AG10803 (cell line): ENCODE measurements around the gene LDLRAD2.

Source experiments
- DNase-seq: peaks from one replicate; pipeline ENCODE4 v3.0.0; 2010; ENCODE audit warnings: low read depth
- H3K4me3 ChIP-seq: 2 replicates; pipeline ENCODE4 v1.5.1; 2011; ENCODE audit warnings: mild to moderate bottlenecking, low read length, control low read depth
- TF ChIP-seq, protein P1 (sequence below): conservative IDR thresholded peaks from 2 replicates; pipeline ENCODE4 v1.5.1; 2011; ENCODE audit warnings: mild to moderate bottlenecking, low read length, control low read depth, inconsistent platforms

The LDLRAD2 gene

DNA sequence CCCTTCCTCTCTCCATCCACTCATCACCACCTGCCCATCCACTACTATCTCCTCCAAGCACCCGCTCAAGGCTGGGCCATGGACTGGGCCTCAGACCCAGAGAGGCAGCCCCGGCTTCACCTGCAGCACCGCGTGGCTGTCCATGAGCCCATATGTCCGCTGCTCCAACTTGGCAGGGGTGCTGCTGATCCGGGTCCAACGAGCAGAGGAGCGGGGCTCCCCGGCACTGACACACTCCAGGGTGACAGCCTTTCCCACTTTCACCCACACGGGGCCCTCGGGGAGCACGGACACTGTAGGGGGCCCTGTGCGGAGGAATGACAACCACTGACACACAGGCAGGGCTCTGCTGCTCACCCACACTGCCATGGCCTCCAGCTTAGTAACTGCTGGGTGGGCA, 28.9 kb downstream of the LDLRAD2 start:
- DNase-seq = no peak
- TF ChIP-seq, protein P1, sequence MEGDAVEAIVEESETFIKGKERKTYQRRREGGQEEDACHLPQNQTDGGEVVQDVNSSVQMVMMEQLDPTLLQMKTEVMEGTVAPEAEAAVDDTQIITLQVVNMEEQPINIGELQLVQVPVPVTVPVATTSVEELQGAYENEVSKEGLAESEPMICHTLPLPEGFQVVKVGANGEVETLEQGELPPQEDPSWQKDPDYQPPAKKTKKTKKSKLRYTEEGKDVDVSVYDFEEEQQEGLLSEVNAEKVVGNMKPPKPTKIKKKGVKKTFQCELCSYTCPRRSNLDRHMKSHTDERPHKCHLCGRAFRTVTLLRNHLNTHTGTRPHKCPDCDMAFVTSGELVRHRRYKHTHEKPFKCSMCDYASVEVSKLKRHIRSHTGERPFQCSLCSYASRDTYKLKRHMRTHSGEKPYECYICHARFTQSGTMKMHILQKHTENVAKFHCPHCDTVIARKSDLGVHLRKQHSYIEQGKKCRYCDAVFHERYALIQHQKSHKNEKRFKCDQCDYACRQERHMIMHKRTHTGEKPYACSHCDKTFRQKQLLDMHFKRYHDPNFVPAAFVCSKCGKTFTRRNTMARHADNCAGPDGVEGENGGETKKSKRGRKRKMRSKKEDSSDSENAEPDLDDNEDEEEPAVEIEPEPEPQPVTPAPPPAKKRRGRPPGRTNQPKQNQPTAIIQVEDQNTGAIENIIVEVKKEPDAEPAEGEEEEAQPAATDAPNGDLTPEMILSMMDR = no peak

DNA sequence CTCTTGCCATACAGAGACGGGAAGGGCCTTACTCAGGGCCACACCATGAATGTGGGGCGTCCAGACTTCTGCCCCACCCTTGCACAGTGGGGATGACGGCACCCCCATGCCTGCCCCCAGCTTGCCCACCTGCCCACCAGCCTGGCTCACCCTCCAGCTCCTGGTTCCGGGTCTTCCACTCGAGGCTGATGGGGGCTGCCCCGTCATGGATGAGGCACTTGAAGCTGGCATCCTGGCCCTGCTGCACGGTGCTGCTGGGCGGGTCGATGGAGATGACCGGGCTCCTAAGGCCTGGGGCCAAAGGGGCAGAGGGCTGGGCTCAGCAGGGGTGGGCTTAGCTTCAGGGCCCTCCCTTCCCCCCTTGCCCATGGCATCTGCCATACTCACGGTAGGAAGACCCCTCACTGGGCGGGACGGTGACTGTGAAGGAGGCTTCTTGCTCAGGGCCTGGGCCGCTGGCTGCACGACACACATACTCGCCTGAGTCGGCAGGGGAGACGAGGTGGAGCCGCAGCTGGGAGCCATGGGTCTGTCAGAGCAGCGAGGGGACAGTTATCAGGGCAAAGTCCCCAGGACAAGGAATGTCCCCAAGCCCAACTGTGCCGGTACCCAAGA, 29.9 kb downstream of the LDLRAD2 start:
- DNase-seq = no peak
- TF ChIP-seq, protein P1 = no peak
- no peak overlapping the region for H3K4me3 ChIP-seq

More for the DNA sequence above, 28.9 kb downstream of the LDLRAD2 start:
- H3K4me3 ChIP-seq = no peak overlapping the region

DNA sequence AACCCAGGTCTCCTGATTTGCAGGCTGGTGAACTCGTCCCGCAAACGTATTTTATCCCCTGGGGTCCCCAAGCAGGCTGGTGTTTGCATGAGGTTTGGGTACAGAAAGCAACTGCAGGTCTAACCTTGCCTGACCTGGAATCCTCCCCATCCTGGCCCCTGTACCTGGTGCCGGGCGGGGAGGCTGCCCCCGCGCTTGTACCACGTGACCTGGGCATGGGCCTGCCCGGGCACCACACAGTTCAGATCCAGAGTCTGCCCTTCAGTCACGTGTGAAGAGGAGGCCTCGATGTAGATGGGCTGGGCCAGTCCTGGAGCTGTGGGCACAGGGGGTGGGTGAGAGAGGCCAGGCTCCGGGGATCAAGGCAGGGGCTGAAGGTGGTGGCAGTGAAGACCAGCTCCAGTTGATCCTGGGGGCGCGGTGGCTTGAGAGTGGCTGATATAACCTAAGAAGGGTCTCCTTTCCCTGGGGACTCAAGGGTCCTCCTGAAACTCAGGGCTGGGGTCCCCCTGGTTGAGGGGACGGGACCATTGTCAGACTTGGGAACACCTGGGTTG, 30.6 kb downstream of the LDLRAD2 start:
- TF ChIP-seq, protein P1 = no peak
- no peak overlapping the region for H3K4me3 ChIP-seq
- DNase-seq = no peak

DNA sequence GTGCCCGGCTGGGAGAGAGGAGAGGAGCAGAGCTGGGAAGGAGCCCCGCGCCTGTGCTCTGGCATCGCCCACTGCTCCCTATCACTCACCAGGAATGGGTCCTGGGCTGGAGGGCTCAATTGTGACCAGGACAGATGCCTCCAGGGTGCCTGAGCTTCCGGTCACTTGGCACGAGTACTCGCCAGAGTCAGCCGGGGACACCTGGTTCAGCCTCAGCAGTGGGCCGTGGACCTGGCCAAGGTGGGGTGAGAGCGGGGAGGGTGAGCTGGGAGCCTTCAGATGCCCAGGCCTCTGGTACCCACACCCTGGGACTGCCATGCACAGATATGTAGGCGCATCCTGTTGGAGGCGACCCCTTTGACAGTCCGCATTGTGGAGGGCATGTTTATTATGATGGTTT, 31.1 kb downstream of the LDLRAD2 start:
- H3K4me3 ChIP-seq = no peak overlapping the region
- TF ChIP-seq, protein P1 = no peak
- DNase-seq = no peak

DNA sequence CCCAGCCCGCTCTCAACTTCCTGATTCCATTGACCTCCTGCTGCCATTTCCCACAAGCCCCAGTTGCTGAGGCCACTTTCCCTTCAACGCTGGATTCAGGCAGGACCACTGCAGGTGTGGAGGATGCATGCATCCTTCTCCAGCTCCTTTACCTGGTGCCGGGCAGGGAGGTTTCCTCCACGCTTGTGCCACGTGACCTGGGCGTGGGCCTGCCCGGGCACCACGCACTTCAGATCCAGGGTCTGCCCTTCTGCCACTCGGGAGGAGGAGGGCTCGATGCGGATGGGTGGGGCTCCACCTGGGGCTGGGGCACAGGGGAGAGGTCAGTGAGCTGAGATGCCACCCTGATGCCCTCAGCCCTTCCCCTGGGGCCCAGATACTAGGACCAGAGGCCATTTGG, 31.9 kb downstream of the LDLRAD2 start:
- H3K4me3 ChIP-seq = no peak overlapping the region
- no peak for DNase-seq
- TF ChIP-seq, protein P1 = no peak

DNA sequence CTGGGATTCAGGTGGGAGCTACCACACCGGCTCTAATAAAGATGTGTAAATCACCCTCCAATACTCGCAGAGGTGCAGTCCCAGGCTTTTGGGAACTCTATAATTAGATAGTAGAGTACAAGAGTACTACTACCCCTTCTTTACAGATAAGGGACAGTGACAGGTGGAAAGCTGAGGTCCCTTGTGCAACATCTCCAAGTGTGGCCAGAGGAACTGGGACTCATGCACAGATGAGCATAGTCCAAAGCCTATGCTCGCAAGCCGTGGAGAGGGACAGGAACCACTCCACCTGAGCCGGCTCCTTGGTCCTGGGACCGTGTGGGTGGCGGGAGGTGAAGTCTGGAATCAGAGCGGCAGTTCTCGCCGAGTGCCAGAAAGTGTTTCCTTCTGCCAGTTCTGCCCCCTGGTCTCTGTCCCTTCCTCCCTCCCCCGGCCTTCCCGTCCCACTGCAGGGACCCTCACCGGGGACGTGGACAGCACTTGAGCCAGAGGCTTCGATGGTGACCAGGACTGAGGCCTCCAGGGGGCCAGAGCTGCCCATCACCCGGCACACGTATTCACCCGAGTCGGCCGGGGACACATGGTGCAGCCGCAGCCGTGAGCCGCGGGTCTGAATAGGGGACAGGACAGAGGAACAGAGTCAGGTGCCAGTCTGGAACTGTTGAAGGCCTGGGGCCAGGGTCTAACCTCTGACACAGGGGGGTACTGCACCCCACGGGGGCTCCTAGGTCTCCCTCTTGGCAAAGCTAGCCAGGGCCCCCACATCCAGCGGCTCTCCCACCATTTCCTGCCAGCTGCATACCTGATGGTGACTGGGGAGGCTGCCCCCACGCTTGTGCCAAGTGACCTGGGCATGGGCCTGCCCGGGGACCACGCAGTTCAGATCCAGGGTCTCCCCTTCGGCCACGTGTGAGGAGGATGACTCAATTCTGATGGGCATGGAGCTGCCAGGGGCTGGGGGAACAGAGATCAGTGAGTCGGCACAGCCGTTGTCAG, 33.9 kb downstream of the LDLRAD2 start:
- DNase-seq = no peak
- TF ChIP-seq, protein P1 = no peak
- H3K4me3 ChIP-seq = no peak overlapping the region
